HG03064 (cell line): ENCODE data around the gene SRRM5.

Source experiments
- ATAC-seq: cut with Tn5 transposase; IDR thresholded peaks from one replicate; pipeline ENCODE4 v1.9.1; 2021; ENCODE audit warnings: low read depth; ENCODE audit not compliant: unreplicated experiment

Gene SRRM5

GRCh38 chr19:43610493-43610892 is 1.4 kb upstream of the SRRM5 start:
- no peak for ATAC-seq

- ATAC-seq = no peak
Measured at GRCh38 chr19:43612374-43612773, 486 bp downstream of the SRRM5 start.

GRCh38 chr19:43616306-43616705 is 4.4 kb downstream of the SRRM5 start:
- ATAC-seq = no peak

- ATAC-seq = no peak
Measured at GRCh38 chr19:43616954-43617353, 5.1 kb downstream of the SRRM5 start.

- ATAC-seq = peak; percentile 11
Measured at GRCh38 chr19:43618921-43619261, 7.0 kb downstream of the SRRM5 start.

GRCh38 chr19:43619262-43620060 is 7.6 kb downstream of the SRRM5 start, which contains the start of gene ZNF428:
Gene ZNF428, minus strand, starts transcription at chr19:43619629. Its CDS starts 5,325 bp downstream, at chr19:43614304.
- ATAC-seq = peak; percentile 62

- no peak for ATAC-seq
Measured at GRCh38 chr19:43620061-43621001, 8.4 kb downstream of the SRRM5 start.

- ATAC-seq = no peak
Measured at GRCh38 chr19:43622070-43622469, 10.2 kb downstream of the SRRM5 start.

GRCh38 chr19:43622956-43623355 is 11.1 kb downstream of the SRRM5 start:
- no peak for ATAC-seq

GRCh38 chr19:43623889-43624670 is 12.2 kb downstream of the SRRM5 start:
- no peak for ATAC-seq

- ATAC-seq = no peak
Measured at GRCh38 chr19:43624933-43625332, 13.0 kb downstream of the SRRM5 start.

- ATAC-seq = no peak
Measured at GRCh38 chr19:43625918-43626579, 14.2 kb downstream of the SRRM5 start.

GRCh38 chr19:43626838-43627237 is 14.9 kb downstream of the SRRM5 start:
- ATAC-seq = no peak

- no peak for ATAC-seq
Measured at GRCh38 chr19:43628646-43629326, 16.9 kb downstream of the SRRM5 start.

GRCh38 chr19:43631491-43631890 is 19.6 kb downstream of the SRRM5 start:
- ATAC-seq = no peak

GRCh38 chr19:43633520-43633919 is 21.6 kb downstream of the SRRM5 start:
- ATAC-seq = no peak

GRCh38 chr19:43634068-43634467 is 22.2 kb downstream of the SRRM5 start:
- no peak for ATAC-seq

GRCh38 chr19:43634506-43634871 is 22.6 kb downstream of the SRRM5 start:
- no peak for ATAC-seq

GRCh38 chr19:43634872-43635560 is 23.1 kb downstream of the SRRM5 start:
- ATAC-seq = no peak
